GM12891 (cell line): ENCODE measurements around the gene GABBR2.

Source experiments
- POLR2A ChIP-seq: IDR thresholded peaks from 2 replicates; pipeline ENCODE4 v1.6.1; 2011; ENCODE audit warnings: low read depth, low read length, control low read depth
- POLR2AphosphoS5 ChIP-seq: IDR thresholded peaks from 2 replicates; pipeline ENCODE4 v1.6.1; 2011; ENCODE audit warnings: low read depth, low read length, control low read depth
- POU2F2 ChIP-seq: IDR thresholded peaks from 2 replicates; pipeline ENCODE4 v1.6.1; 2011; ENCODE audit warnings: low read depth, mild to moderate bottlenecking, control low read depth, low read length, moderate library complexity
- SPI1 ChIP-seq: IDR thresholded peaks from 2 replicates; pipeline ENCODE4 v1.6.1; 2011; ENCODE audit warnings: low read depth, low read length, control low read depth
- TAF1 ChIP-seq: IDR thresholded peaks from 2 replicates; pipeline ENCODE4 v1.6.1; 2011; ENCODE audit warnings: low read depth, low read length, control low read depth

GRCh38 chr9:98491231-98491651, 217.5 kb downstream of the GABBR2 start:
- no peak for TF ChIP-seq POLR2AphosphoS5
- no peak for TF ChIP-seq POU2F2
- TF ChIP-seq POLR2A, result no peak
- no peak for TF ChIP-seq TAF1
- no peak for TF ChIP-seq SPI1
